ENCODE data around the gene ATF6. TPM values are rescaled to one million over a fixed set of nuclear protein-coding genes. Genes with fewer than 3 reads are reported as not detected.

Gene ATF6
- total and polyA plus RNA-seq, 2 donors (not counting 3 experiments of a cell fraction or from before 2014, with no cell fraction given), result 24.9 to 40.3 TPM

DNA sequence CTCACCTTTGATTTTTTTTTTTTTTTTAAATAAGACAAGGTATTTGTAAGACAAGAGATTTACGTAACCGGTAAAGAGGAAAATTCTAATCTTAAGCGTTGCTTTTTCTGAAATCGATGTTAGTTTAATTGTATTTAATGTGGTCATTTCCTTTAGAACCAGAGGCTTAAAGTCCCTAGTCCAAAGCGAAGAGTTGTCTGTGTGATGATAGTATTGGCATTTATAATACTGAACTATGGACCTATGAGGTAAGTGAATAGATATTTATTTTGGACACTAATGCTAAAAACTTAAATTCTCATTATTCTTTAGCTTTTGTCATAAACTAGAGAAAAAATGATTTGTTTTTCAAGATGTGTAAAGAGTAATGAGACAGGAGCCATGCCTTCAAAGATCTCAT, 54.8 kb downstream of the ATF6 start:
- Histone ChIP-seq H4K20me1 (replicated peaks; ENCODE audit: control insufficient read depth, extremely low read depth, insufficient read depth, low read length) (no peaks in the 10 kb centered on the region), H3K9me3 (replicated peaks; ENCODE audit: control insufficient read depth, insufficient read depth, low read length) (no peaks in the 10 kb centered on the region), H3K4me1 (ENCODE audit: control insufficient read depth, extremely low read depth, insufficient read depth, low read length) (no peaks in the 10 kb centered on the region), H3K4me2 (ENCODE audit: insufficient read depth, low read length) (no peak overlapping the region), H3K27ac (ENCODE audit: insufficient read depth, low read depth, low read length) (no peak overlapping the region), H3K27me3 (ENCODE audit: control insufficient read depth in 2 of 2, insufficient read depth in 2 of 2, low read length in 2 of 2) (no peaks in the 10 kb centered on the region), H3K36me3 (ENCODE audit: control insufficient read depth in 2 of 2, extremely low read depth in 1 of 2, insufficient read depth in 2 of 2, low read length in 2 of 2) (peaks cover 4 to 10% of the 10 kb centered on the region in 2 experiments), H3K4me3 (replicated peaks in 1 of 3; ENCODE audit: insufficient read depth in 1 of 3, low read depth in 1 of 3, low read length in 3 of 3) (no peak overlapping the region), H3K79me2 (ENCODE audit: control insufficient read depth, insufficient read depth, low read length) (peaks cover 1% of the 10 kb centered on the region), H3K9me1 (replicated peaks; ENCODE audit: control insufficient read depth, extremely low read depth, insufficient read depth, low read length) (no peaks in the 10 kb centered on the region), H3K9ac (replicated peaks; ENCODE audit: extremely low read depth, insufficient read depth, low read length) (no peak overlapping the region), H2AFZ (ENCODE audit: low read depth, low read length) (no peak overlapping the region)
- no peak for FAIRE-seq
- CTCF ChIA-PET, result no interaction called here
- POLR2A ChIA-PET, result no interaction called here
- intact Hi-C loops (cut with micrococcal nuclease), result no loop called here
- dilution Hi-C loops (cut with MboI; ENCODE audit: extremely low pct_ligation_motif_present, low sequenced_read_pairs), result no loop called here
- no TSS peak for BruUV-seq (replicated peaks)
- no peak for DNase-seq (ENCODE audit: low read depth, low spot score)
- TF ChIP-seq GATA2 (IDR thresholded peaks at IDR 0.05; ENCODE audit: insufficient read depth, insufficient read length, low read depth, low read length) (no peak), EZH2 (IDR thresholded peaks at IDR 0.05; ENCODE audit: borderline replicate concordance, low read depth, low read length, severe bottlenecking) (no peak), FOS (IDR thresholded peaks at IDR 0.05; ENCODE audit: borderline replicate concordance, insufficient read depth, low read length) (no peak), POLR2AphosphoS5 (IDR thresholded peaks at IDR 0.05; ENCODE audit: insufficient read depth, low read depth, low read length) (no peak), POLR2A (IDR thresholded peaks at IDR 0.05; ENCODE audit: low read depth, low read length) (no peak), MYC (IDR thresholded peaks at IDR 0.05; ENCODE audit: low read depth, low read length) (no peak), JUN (IDR thresholded peaks at IDR 0.05; ENCODE audit: borderline replicate concordance, insufficient read depth, insufficient read length, low read depth) (no peak)
- TF ChIP-seq, protein P1, sequence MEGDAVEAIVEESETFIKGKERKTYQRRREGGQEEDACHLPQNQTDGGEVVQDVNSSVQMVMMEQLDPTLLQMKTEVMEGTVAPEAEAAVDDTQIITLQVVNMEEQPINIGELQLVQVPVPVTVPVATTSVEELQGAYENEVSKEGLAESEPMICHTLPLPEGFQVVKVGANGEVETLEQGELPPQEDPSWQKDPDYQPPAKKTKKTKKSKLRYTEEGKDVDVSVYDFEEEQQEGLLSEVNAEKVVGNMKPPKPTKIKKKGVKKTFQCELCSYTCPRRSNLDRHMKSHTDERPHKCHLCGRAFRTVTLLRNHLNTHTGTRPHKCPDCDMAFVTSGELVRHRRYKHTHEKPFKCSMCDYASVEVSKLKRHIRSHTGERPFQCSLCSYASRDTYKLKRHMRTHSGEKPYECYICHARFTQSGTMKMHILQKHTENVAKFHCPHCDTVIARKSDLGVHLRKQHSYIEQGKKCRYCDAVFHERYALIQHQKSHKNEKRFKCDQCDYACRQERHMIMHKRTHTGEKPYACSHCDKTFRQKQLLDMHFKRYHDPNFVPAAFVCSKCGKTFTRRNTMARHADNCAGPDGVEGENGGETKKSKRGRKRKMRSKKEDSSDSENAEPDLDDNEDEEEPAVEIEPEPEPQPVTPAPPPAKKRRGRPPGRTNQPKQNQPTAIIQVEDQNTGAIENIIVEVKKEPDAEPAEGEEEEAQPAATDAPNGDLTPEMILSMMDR (IDR thresholded peaks at IDR 0.05; ENCODE audit: extremely low read depth in 1 of 2, insufficient read depth in 1 of 2, low read depth in 1 of 2, low read length in 2 of 2), result no peak
- TF ChIP-seq, protein P2, sequence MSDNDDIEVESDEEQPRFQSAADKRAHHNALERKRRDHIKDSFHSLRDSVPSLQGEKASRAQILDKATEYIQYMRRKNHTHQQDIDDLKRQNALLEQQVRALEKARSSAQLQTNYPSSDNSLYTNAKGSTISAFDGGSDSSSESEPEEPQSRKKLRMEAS (IDR thresholded peaks at IDR 0.05; ENCODE audit: insufficient read depth, insufficient read length), result no peak

Data from endothelial cell of umbilical vein (primary cell).